H1 (cell line): ENCODE results near the gene SPIRE2.

Experiments
- CTCF ChIP-seq, 3 experiments: IDR thresholded peaks; 1 replicate in 2 of 3; 2 replicates in 1 of 3; pipeline versions ENCODE4 v1.5.1 to v1.6.1; 2011; ENCODE audit warnings: low read length in 3 of 3, mild to moderate bottlenecking in 3 of 3, inconsistent platforms in 2 of 3, low read depth in 1 of 3, moderate library complexity in 1 of 3; ENCODE audit not compliant: insufficient read depth in 1 of 3; ENCODE audit errors: control extremely low read depth in 1 of 3
- NRF1 ChIP-seq: IDR thresholded peaks from 2 replicates; pipeline ENCODE4 v1.6.1; 2011; ENCODE audit warnings: mild to moderate bottlenecking, low read depth, low read length, improper control_type of control experiment
- POLR2A ChIP-seq, 2 experiments: IDR thresholded peaks; 1 replicate in 1 of 2; 2 replicates in 1 of 2; pipeline ENCODE4 v1.6.1; 2011; ENCODE audit warnings: low read depth in 2 of 2, low read length in 2 of 2, mild to moderate bottlenecking in 2 of 2; ENCODE audit errors: control extremely low read depth in 1 of 2
- POLR2AphosphoS5 ChIP-seq: IDR thresholded peaks from 2 replicates; pipeline ENCODE4 v1.6.1; 2011; ENCODE audit warnings: low read depth, low read length
- SP2 ChIP-seq: IDR thresholded peaks from 2 replicates; pipeline ENCODE4 v1.6.1; 2012; ENCODE audit warnings: mild to moderate bottlenecking, low read length, inconsistent platforms
- TAF1 ChIP-seq: IDR thresholded peaks from 2 replicates; pipeline ENCODE4 v1.6.1; 2011; ENCODE audit warnings: mild to moderate bottlenecking, low read depth, low read length
- TCF12 ChIP-seq: IDR thresholded peaks from 2 replicates; pipeline ENCODE4 v1.6.1; 2011; ENCODE audit warnings: low read depth, mild to moderate bottlenecking, low read length
- TF ChIP-seq, protein P1 (sequence below): IDR thresholded peaks from 2 replicates; pipeline ENCODE4 v1.6.1; 2011; ENCODE audit warnings: low read length, improper control_type of control experiment
- TF ChIP-seq, protein P2 (sequence below): IDR thresholded peaks from 2 replicates; pipeline ENCODE4 v1.6.1; 2011; ENCODE audit warnings: low read depth, mild to moderate bottlenecking, low read length; ENCODE audit not compliant: insufficient read depth

GRCh38 chr16:89855301-89855945 is 27.1 kb downstream of the SPIRE2 start:
- no peak for TF ChIP-seq CTCF (IDR thresholded peaks at IDR 0.05; ENCODE audit: control extremely low read depth in 1 of 3, insufficient read depth in 1 of 3, low read depth in 1 of 3, low read length in 3 of 3)
- TF ChIP-seq POLR2A (IDR thresholded peaks at IDR 0.05; ENCODE audit: control extremely low read depth in 1 of 2, low read depth in 2 of 2, low read length in 2 of 2), result no peak
- TF ChIP-seq NRF1, result no peak
- TF ChIP-seq POLR2AphosphoS5, result no peak
- TF ChIP-seq, protein P1, sequence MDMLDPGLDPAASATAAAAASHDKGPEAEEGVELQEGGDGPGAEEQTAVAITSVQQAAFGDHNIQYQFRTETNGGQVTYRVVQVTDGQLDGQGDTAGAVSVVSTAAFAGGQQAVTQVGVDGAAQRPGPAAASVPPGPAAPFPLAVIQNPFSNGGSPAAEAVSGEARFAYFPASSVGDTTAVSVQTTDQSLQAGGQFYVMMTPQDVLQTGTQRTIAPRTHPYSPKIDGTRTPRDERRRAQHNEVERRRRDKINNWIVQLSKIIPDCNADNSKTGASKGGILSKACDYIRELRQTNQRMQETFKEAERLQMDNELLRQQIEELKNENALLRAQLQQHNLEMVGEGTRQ, result no peak
- no peak for TF ChIP-seq SP2
- TF ChIP-seq TAF1, result no peak
- TF ChIP-seq TCF12, result no peak
- TF ChIP-seq, protein P2, sequence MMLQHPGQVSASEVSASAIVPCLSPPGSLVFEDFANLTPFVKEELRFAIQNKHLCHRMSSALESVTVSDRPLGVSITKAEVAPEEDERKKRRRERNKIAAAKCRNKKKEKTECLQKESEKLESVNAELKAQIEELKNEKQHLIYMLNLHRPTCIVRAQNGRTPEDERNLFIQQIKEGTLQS, result no peak
